ENCODE data around the gene NSD1. TPM values are rescaled to one million over a fixed set of nuclear protein-coding genes. Genes with fewer than 3 reads are reported as not detected.

NSD1 gene
- total RNA-seq, 1 experiment from 2014 or later, result 48.9 TPM

DNA sequence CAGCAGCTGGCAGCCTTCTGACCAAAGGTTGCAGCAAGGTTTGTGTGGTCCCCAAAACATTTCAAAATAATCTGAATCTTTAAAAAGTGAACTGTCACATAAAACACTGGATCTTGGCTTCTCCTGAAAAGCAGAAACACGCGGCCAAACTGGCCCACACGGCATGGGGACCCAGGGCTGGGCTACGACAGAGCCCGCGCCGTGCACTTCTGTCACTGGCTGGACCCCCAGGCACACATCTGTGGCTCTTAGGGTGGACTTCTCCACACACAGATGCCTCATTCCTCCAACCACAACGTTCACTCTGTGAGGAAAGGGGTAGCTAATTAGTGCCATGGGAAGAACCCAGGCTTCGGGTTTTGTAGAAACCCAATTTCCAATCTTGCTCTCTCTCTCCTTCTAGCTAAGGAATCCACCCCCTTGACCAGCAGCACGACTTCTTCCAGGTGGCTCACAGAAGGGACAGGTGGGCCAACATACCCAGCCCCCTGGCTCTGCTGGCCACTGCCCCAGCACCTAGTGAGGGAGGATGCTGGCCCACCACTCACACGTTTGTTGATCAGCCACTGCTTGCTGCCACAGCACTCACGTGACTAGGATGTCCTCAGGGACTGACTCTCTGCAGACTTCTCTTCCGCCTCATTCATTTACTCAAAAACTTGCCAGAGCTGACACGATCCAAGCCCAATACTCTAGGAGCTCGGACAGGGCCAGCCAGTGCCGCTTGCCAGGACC lies 200.0 kb downstream of the NSD1 start:
- H4K20me1 ChIP-seq (ENCODE audit: low read length), result no peaks in the 10 kb centered on the region
- no peaks in the 10 kb centered on the region for H3K27me3 ChIP-seq (ENCODE audit: low read length)
- DNase-seq (no peak), ATAC-seq (no peak)
- TF ChIP-seq, protein P1, sequence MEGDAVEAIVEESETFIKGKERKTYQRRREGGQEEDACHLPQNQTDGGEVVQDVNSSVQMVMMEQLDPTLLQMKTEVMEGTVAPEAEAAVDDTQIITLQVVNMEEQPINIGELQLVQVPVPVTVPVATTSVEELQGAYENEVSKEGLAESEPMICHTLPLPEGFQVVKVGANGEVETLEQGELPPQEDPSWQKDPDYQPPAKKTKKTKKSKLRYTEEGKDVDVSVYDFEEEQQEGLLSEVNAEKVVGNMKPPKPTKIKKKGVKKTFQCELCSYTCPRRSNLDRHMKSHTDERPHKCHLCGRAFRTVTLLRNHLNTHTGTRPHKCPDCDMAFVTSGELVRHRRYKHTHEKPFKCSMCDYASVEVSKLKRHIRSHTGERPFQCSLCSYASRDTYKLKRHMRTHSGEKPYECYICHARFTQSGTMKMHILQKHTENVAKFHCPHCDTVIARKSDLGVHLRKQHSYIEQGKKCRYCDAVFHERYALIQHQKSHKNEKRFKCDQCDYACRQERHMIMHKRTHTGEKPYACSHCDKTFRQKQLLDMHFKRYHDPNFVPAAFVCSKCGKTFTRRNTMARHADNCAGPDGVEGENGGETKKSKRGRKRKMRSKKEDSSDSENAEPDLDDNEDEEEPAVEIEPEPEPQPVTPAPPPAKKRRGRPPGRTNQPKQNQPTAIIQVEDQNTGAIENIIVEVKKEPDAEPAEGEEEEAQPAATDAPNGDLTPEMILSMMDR (conservative IDR thresholded peaks at IDR 0.05; ENCODE audit: low read depth, low read length), result no peak
- TF ChIP-seq EZH2phosphoT487 (IDR thresholded peaks at IDR 0.05; ENCODE audit: borderline replicate concordance, low read length) (no peak), EZH2 (IDR thresholded peaks at IDR 0.05; ENCODE audit: low read length, unreplicated experiment) (no peak)
- H3K36me3 ChIP-seq (ENCODE audit: low read depth, low read length), result peaks cover 16% of the 10 kb centered on the region; the same call in 1 of the 2 replicates
- ChIA-PET CTCF (no interaction called here), POLR2A (ENCODE audit: unreplicated experiment) (no interaction called here)
- no peaks in the 10 kb centered on the region for H3F3A ChIP-seq (ENCODE audit: low read length, unreplicated experiment)
- no peak overlapping the region for H3K27ac ChIP-seq (ENCODE audit: low read length)
- H3K9me2 ChIP-seq (replicated peaks; ENCODE audit: low read length), result no peaks in the 10 kb centered on the region
- no peak overlapping the region for H3K9ac ChIP-seq (ENCODE audit: low read length)
- no peaks in the 10 kb centered on the region for H3K79me2 ChIP-seq (ENCODE audit: low read length)
- no peak overlapping the region for H3K4me3 ChIP-seq (ENCODE audit: low read length)
- H2AFZ ChIP-seq (ENCODE audit: low read length), result no peak overlapping the region
- H3K9me3 ChIP-seq (ENCODE audit: low read length), result no peaks in the 10 kb centered on the region
- H3K4me1 ChIP-seq (ENCODE audit: insufficient read depth, low read length), result no peaks in the 10 kb centered on the region
- H3K4me2 ChIP-seq (ENCODE audit: low read length), result no peak overlapping the region
- no TSS peak for BruUV-seq (replicated peaks)
- intact Hi-C loops (cut with micrococcal nuclease), result no loop called here

DNA sequence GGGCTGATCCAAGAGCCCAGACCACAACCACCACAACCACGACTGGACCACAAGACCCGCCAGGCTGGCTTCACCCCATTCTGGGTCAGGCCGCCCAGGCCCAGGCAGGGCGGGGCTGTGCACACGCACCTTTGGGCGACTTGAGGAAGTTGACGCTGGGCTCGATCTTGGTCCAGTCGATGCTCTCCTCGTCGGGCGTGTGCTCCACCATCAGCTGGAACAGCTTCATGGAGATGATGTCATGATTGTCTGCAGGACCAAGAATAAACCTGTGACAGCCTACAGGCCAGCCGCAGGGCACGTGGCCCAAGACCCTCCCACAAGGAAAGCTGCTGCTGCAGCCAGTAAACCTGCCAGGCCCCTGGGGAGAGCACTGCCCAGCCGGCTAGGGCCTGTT lies 200.6 kb downstream of the NSD1 start:
- H3K9ac ChIP-seq (ENCODE audit: low read length), result no peak overlapping the region
- no peak for ATAC-seq
- no peaks in the 10 kb centered on the region for H3K9me3 ChIP-seq (ENCODE audit: low read length)

DNA sequence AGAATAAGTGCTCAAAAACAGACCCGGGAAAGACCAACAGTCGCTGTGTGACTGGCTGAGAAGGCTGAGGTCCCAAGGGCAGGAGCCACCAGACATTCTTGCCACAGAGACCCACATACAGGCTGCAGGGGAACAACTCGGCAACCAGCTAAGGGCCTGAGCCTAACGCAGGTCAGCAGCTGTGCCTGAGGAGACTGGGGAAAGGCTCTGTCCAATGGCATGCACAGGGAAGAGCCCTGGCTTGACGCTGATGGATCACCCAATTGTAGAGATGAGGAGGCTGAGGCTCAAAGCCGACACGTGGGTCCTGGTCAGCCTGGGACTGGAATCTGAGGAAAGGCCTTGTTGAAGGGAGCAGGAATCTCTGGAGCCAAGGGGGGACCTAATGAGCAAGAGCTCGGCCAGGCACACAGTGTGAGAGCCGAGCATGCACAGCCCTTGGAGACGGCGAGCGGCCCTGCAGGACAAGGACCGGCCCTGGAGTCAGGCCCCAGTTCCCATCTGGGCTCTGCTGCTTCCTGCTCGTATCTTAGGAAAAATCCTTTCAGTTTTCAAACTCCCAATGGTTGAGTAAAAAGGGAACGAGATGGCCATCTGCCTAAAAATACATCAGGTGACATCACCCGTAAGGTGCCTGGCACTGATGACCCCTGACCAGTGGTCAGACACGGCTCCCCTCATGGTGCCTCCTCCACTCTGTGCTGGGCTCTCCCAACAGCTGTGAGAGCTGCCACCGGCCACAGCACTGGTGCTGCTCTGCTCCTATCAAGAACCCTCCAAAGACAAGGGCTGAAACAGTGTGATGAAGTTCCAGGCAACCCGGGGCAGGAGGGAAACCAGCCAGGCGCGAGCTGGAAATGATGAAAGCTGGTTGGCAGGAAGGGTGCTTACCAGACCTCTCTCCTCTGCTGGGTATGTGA lies 201.5 kb downstream of the NSD1 start:
- no peak for DNase-seq
- no peak overlapping the region for H3K27ac ChIP-seq (ENCODE audit: low read length)
- H3K9ac ChIP-seq (ENCODE audit: low read length), result no peak overlapping the region
- H3K79me2 ChIP-seq (ENCODE audit: low read length), result peaks cover 14% of the 10 kb centered on the region
- no peak for ATAC-seq
- peaks cover 16% of the 10 kb centered on the region; the same call in 1 of the 2 replicates for H3K36me3 ChIP-seq (ENCODE audit: low read depth, low read length)
- ChIA-PET CTCF (no interaction called here), POLR2A (ENCODE audit: unreplicated experiment) (no interaction called here)
- TF ChIP-seq EZH2 (IDR thresholded peaks at IDR 0.05; ENCODE audit: low read length, unreplicated experiment), result no peak
- no peak for TF ChIP-seq EZH2phosphoT487 (IDR thresholded peaks at IDR 0.05; ENCODE audit: borderline replicate concordance, low read length)
- TF ChIP-seq, protein P1 (conservative IDR thresholded peaks at IDR 0.05; ENCODE audit: low read depth, low read length), result no peak
- intact Hi-C loops (cut with micrococcal nuclease), result no loop called here
- no peak overlapping the region for H2AFZ ChIP-seq (ENCODE audit: low read length)
- no TSS peak for BruUV-seq (replicated peaks)
- no peaks in the 10 kb centered on the region for H3K4me1 ChIP-seq (ENCODE audit: insufficient read depth, low read length)
- no peaks in the 10 kb centered on the region for H3K9me2 ChIP-seq (replicated peaks; ENCODE audit: low read length)
- no peak overlapping the region for H3K4me2 ChIP-seq (ENCODE audit: low read length)
- H4K20me1 ChIP-seq (ENCODE audit: low read length), result 0 out of 2 replicates have a peak, but pooled peaks cover 4% of the 10 kb centered on the region
- no peaks in the 10 kb centered on the region for H3K27me3 ChIP-seq (ENCODE audit: low read length)
- H3K9me3 ChIP-seq (ENCODE audit: low read length), result no peaks in the 10 kb centered on the region
- no peaks in the 10 kb centered on the region for H3F3A ChIP-seq (ENCODE audit: low read length, unreplicated experiment)
- H3K4me3 ChIP-seq (ENCODE audit: low read length), result no peak overlapping the region

More for the DNA sequence above, 200.6 kb downstream of the NSD1 start:
- DNase-seq, result no peak
- Histone ChIP-seq H3K4me1 (ENCODE audit: insufficient read depth, low read length) (no peaks in the 10 kb centered on the region), H3K79me2 (ENCODE audit: low read length) (peaks cover 5% of the 10 kb centered on the region), H3K27ac (ENCODE audit: low read length) (no peak overlapping the region), H3K36me3 (ENCODE audit: low read depth, low read length) (peaks cover 16% of the 10 kb centered on the region; the same call in 1 of the 2 replicates), H3K27me3 (ENCODE audit: low read length) (no peaks in the 10 kb centered on the region), H3K9me2 (replicated peaks; ENCODE audit: low read length) (no peaks in the 10 kb centered on the region), H3F3A (ENCODE audit: low read length, unreplicated experiment) (no peaks in the 10 kb centered on the region), H3K4me3 (ENCODE audit: low read length) (no peak overlapping the region), H4K20me1 (ENCODE audit: low read length) (no peaks in the 10 kb centered on the region), H2AFZ (ENCODE audit: low read length) (no peak overlapping the region), H3K4me2 (ENCODE audit: low read length) (no peak overlapping the region)
- intact Hi-C loops (cut with micrococcal nuclease), result no loop called here
- ChIA-PET CTCF (no interaction called here), POLR2A (ENCODE audit: unreplicated experiment) (no interaction called here)
- BruUV-seq (replicated peaks), result no TSS peak
- TF ChIP-seq EZH2phosphoT487 (IDR thresholded peaks at IDR 0.05; ENCODE audit: borderline replicate concordance, low read length), result no peak
